WTC11 (cell line): Measurements from ENCODE around the gene VGLL3. TPM values are rescaled to one million over a fixed set of nuclear protein-coding genes. Genes with fewer than 3 reads are reported as not detected.

Experiments used
- ATAC-seq: fragments of 200-7000 bp; cut with Tn5 transposase; 2 replicates; pipeline ENCODE4 v1.10.0; 2021; ENCODE audit warnings: mild to moderate bottlenecking, moderate library complexity
- CTCF ChIA-PET: fragments of 300-600 bp; sonication (Branson Sonifier 250); formaldehyde crosslinking; loops from one replicate; lab custom pipeline; 2021; ENCODE audit warnings: antibody characterized with exemption; lab: Charles Lee
- POLR2A ChIA-PET: fragments of 350-600 bp; sonication (Branson Sonifier 250); formaldehyde crosslinking; loops from one replicate; lab custom pipeline; 2021; ENCODE audit warnings: antibody characterized with exemption; lab: Charles Lee
- DNase-seq: peaks from one replicate; pipeline ENCODE4 v3.0.0; 2021; ENCODE audit warnings: low spot score
- H3K27ac Mint-ChIP-seq: 2 replicates; pipeline ENCODE4 v1.8.0; 2021; ENCODE audit warnings: mixed read lengths
- H3K27me3 Mint-ChIP-seq: 2 replicates; pipeline ENCODE4 v1.8.0; 2021; ENCODE audit warnings: low read depth, mild to moderate bottlenecking, moderate library complexity, mixed read lengths
- H3K36me3 Mint-ChIP-seq: 2 replicates; pipeline ENCODE4 v1.8.0; 2021; ENCODE audit warnings: mixed read lengths
- H3K4me1 Mint-ChIP-seq: 2 replicates; pipeline ENCODE4 v1.8.0; 2022; ENCODE audit warnings: mixed read lengths
- H3K4me3 Mint-ChIP-seq: 2 replicates; pipeline ENCODE4 v1.8.0; 2021; ENCODE audit warnings: mild to moderate bottlenecking, moderate library complexity, mixed read lengths
- H3K9me3 Mint-ChIP-seq: 2 replicates; pipeline ENCODE4 v1.8.0; 2021; ENCODE audit warnings: mixed read lengths
- ATF2 ChIP-seq: sonication (generic); formaldehyde crosslinking; IDR thresholded peaks from 2 replicates; pipeline ENCODE4 v1.8.1; 2022; ENCODE audit warnings: low read depth, missing genetic modification reagents, borderline replicate concordance
- CREB1 ChIP-seq: sonication (generic); formaldehyde crosslinking; IDR thresholded peaks from 2 replicates; pipeline ENCODE4 v1.8.0; 2023; ENCODE audit warnings: mild to moderate bottlenecking, missing genetic modification reagents
- CREM ChIP-seq: sonication (generic); formaldehyde crosslinking; IDR thresholded peaks from 2 replicates; pipeline ENCODE4 v1.8.1; 2022; ENCODE audit warnings: mild to moderate bottlenecking, missing genetic modification reagents, moderate library complexity
- ELF4 ChIP-seq: sonication (generic); formaldehyde crosslinking; IDR thresholded peaks from 2 replicates; pipeline ENCODE4 v1.8.1; 2022; ENCODE audit warnings: low read depth, mild to moderate bottlenecking, moderate library complexity, missing genetic modification reagents
- ESRRA ChIP-seq: sonication (generic); formaldehyde crosslinking; IDR thresholded peaks from 2 replicates; pipeline ENCODE4 v1.8.1; 2022; ENCODE audit warnings: mild to moderate bottlenecking, missing genetic modification reagents, borderline replicate concordance
- ETV6 ChIP-seq: sonication (generic); formaldehyde crosslinking; IDR thresholded peaks from 2 replicates; pipeline ENCODE4 v1.8.1; 2022; ENCODE audit warnings: mild to moderate bottlenecking, missing genetic modification reagents
- GTF2I ChIP-seq: fragments of 250-450 bp; sonication (Bioruptor Pico); conservative IDR thresholded peaks from 2 replicates; pipeline ENCODE4 v1.4.0; 2021; ENCODE audit warnings: mild to moderate bottlenecking
- HMGA2 ChIP-seq: fragments of 250-450 bp; sonication (Bioruptor Pico); IDR thresholded peaks from 2 replicates; pipeline ENCODE4 v1.4.0; 2021; ENCODE audit warnings: mild to moderate bottlenecking, moderate library complexity
- IRF2 ChIP-seq: sonication (generic); formaldehyde crosslinking; IDR thresholded peaks from 2 replicates; pipeline ENCODE4 v1.8.0; 2022; ENCODE audit warnings: low read depth, missing genetic modification reagents, borderline replicate concordance
- JAZF1 ChIP-seq: fragments of 250-450 bp; sonication (Bioruptor Pico); IDR thresholded peaks from 2 replicates; pipeline ENCODE4 v1.9.0; 2021; ENCODE audit warnings: moderate library complexity, mild to moderate bottlenecking, inconsistent platforms
- NFATC4 ChIP-seq: fragments of 250-450 bp; sonication (Bioruptor Pico); IDR thresholded peaks from 2 replicates; pipeline ENCODE4 v1.9.0; 2021; ENCODE audit warnings: mild to moderate bottlenecking
- OVOL2 ChIP-seq: fragments of 250-450 bp; sonication (Bioruptor Pico); IDR thresholded peaks from 2 replicates; pipeline ENCODE4 v1.9.0; 2021; ENCODE audit warnings: mild to moderate bottlenecking, borderline replicate concordance
- PRDM15 ChIP-seq: sonication (generic); formaldehyde crosslinking; IDR thresholded peaks from 2 replicates; pipeline ENCODE4 v1.8.0; 2022; ENCODE audit warnings: missing genetic modification reagents
- RELA ChIP-seq: sonication (generic); formaldehyde crosslinking; IDR thresholded peaks from 2 replicates; pipeline ENCODE4 v1.8.1; 2022; ENCODE audit warnings: missing genetic modification reagents, mild to moderate bottlenecking, borderline replicate concordance
- SMAD3 ChIP-seq: sonication (generic); formaldehyde crosslinking; IDR thresholded peaks from 2 replicates; pipeline ENCODE4 v1.8.0; 2022; ENCODE audit warnings: missing genetic modification reagents, mild to moderate bottlenecking, borderline replicate concordance
- SMAD4 ChIP-seq: sonication (generic); formaldehyde crosslinking; IDR thresholded peaks from 2 replicates; pipeline ENCODE4 v1.8.0; 2022; ENCODE audit warnings: mild to moderate bottlenecking, missing genetic modification reagents
- SP1 ChIP-seq: sonication (generic); formaldehyde crosslinking; conservative IDR thresholded peaks from 2 replicates; pipeline ENCODE4 v1.8.1; 2022; ENCODE audit warnings: missing genetic modification reagents
- USF2 ChIP-seq: sonication (generic); formaldehyde crosslinking; IDR thresholded peaks from 2 replicates; pipeline ENCODE4 v1.8.1; 2023; ENCODE audit warnings: mild to moderate bottlenecking, missing genetic modification reagents, moderate library complexity
- ZBTB21 ChIP-seq: sonication (generic); formaldehyde crosslinking; IDR thresholded peaks from 2 replicates; pipeline ENCODE4 v1.8.1; 2023; ENCODE audit warnings: mild to moderate bottlenecking, missing genetic modification reagents, borderline replicate concordance
- ZNF317 ChIP-seq: sonication (generic); formaldehyde crosslinking; IDR thresholded peaks from 2 replicates; pipeline ENCODE4 v1.8.1; 2023; ENCODE audit warnings: low read depth, mild to moderate bottlenecking, moderate library complexity, missing genetic modification reagents, borderline replicate concordance
- total RNA-seq: library from RNA; stranded (reverse); gene quantifications from 3 replicates; pipeline ENCODE4 v1.2.3, GENCODE V29; 2021
- TF ChIP-seq, protein P1 (sequence below): sonication (generic); formaldehyde crosslinking; IDR thresholded peaks from 2 replicates; pipeline ENCODE4 v1.8.1; 2023; ENCODE audit warnings: mild to moderate bottlenecking, missing genetic modification reagents
- TF ChIP-seq, protein P2 (sequence below): sonication (generic); formaldehyde crosslinking; IDR thresholded peaks from 2 replicates; pipeline ENCODE4 v1.8.1; 2022; ENCODE audit warnings: missing genetic modification reagents, borderline replicate concordance
- TF ChIP-seq, protein P3 (sequence below): fragments of 250-450 bp; sonication (Bioruptor Pico); IDR thresholded peaks from 2 replicates; pipeline ENCODE4 v1.9.0; 2021; ENCODE audit warnings: moderate library complexity, mild to moderate bottlenecking, inconsistent platforms, borderline replicate concordance
- TF ChIP-seq, protein P4 (sequence below): sonication (generic); formaldehyde crosslinking; IDR thresholded peaks from 2 replicates; pipeline ENCODE4 v1.8.0; 2022; ENCODE audit warnings: mild to moderate bottlenecking, missing genetic modification reagents

The VGLL3 gene
- total RNA-seq, 1 experiment from 2014 or later = 10.4 TPM

GRCh38 chr3:86996261-86996955 is 5.5 kb upstream of the VGLL3 start:
- H3K9me3 Mint-ChIP-seq = no peaks in the 10 kb centered on the region
- no peak overlapping the region for H3K27ac Mint-ChIP-seq
- CTCF ChIA-PET = no interaction called here

GRCh38 chr3:86995537-86995936 is 4.6 kb upstream of the VGLL3 start:
- Mint-ChIP-seq H3K27me3 (no peaks in the 10 kb centered on the region), H3K4me1 (peaks cover 11% of the 10 kb centered on the region), H3K4me3 (no peak overlapping the region), H3K36me3 (no peaks in the 10 kb centered on the region), H3K27ac (no peak overlapping the region), H3K9me3 (no peaks in the 10 kb centered on the region)
- ChIA-PET POLR2A (no interaction called here), CTCF (no interaction called here)
- ATAC-seq (no peak), DNase-seq (no peak)
- TF ChIP-seq USF2 (CRISPR knock-in tag) (no peak), ATF2 (no peak), OVOL2 (CRISPR knock-in tag) (no peak), CREM (no peak), SMAD3 (no peak), GTF2I (CRISPR knock-in tag) (no peak), IRF2 (CRISPR knock-in tag) (no peak), RELA (CRISPR knock-in tag) (no peak), CREB1 (no peak), HMGA2 (no peak), ELF4 (no peak)
- TF ChIP-seq, protein P1, sequence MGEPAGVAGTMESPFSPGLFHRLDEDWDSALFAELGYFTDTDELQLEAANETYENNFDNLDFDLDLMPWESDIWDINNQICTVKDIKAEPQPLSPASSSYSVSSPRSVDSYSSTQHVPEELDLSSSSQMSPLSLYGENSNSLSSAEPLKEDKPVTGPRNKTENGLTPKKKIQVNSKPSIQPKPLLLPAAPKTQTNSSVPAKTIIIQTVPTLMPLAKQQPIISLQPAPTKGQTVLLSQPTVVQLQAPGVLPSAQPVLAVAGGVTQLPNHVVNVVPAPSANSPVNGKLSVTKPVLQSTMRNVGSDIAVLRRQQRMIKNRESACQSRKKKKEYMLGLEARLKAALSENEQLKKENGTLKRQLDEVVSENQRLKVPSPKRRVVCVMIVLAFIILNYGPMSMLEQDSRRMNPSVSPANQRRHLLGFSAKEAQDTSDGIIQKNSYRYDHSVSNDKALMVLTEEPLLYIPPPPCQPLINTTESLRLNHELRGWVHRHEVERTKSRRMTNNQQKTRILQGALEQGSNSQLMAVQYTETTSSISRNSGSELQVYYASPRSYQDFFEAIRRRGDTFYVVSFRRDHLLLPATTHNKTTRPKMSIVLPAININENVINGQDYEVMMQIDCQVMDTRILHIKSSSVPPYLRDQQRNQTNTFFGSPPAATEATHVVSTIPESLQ (CRISPR knock-in tag) = no peak
- TF ChIP-seq, protein P2, sequence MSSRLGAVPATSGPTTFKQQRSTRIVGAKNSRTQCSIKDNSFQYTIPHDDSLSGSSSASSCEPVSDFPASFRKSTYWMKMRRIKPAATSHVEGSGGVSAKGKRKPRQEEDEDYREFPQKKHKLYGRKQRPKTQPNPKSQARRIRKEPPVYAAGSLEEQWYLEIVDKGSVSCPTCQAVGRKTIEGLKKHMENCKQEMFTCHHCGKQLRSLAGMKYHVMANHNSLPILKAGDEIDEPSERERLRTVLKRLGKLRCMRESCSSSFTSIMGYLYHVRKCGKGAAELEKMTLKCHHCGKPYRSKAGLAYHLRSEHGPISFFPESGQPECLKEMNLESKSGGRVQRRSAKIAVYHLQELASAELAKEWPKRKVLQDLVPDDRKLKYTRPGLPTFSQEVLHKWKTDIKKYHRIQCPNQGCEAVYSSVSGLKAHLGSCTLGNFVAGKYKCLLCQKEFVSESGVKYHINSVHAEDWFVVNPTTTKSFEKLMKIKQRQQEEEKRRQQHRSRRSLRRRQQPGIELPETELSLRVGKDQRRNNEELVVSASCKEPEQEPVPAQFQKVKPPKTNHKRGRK (CRISPR knock-in tag) = no peak

More at GRCh38 chr3:86996261-86996955, 5.5 kb upstream of the VGLL3 start:
- POLR2A ChIA-PET = no interaction called here
- no peak overlapping the region for H3K4me3 Mint-ChIP-seq
- ATAC-seq (no peak), DNase-seq (no peak)
- TF ChIP-seq ESRRA (CRISPR knock-in tag) (no peak), ETV6 (CRISPR knock-in tag) (no peak), ZBTB21 (CRISPR knock-in tag) (no peak), ELF4 (no peak), NFATC4 (no peak), SMAD4 (CRISPR knock-in tag) (no peak), JAZF1 (CRISPR knock-in tag) (no peak), PRDM15 (CRISPR knock-in tag) (no peak), SP1 (CRISPR knock-in tag) (no peak), ZNF317 (CRISPR knock-in tag) (no peak)
- TF ChIP-seq, protein P3, sequence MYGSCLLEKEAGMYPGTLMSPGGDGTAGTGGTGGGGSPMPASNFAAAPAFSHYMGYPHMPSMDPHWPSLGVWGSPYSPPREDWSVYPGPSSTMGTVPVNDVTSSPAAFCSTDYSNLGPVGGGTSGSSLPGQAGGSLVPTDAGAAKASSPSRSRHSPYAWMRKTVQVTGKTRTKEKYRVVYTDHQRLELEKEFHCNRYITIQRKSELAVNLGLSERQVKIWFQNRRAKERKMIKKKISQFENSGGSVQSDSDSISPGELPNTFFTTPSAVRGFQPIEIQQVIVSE = no peak
- TF ChIP-seq, protein P4, sequence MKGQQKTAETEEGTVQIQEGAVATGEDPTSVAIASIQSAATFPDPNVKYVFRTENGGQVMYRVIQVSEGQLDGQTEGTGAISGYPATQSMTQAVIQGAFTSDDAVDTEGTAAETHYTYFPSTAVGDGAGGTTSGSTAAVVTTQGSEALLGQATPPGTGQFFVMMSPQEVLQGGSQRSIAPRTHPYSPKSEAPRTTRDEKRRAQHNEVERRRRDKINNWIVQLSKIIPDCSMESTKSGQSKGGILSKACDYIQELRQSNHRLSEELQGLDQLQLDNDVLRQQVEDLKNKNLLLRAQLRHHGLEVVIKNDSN (CRISPR knock-in tag) = no peak
- H3K36me3 Mint-ChIP-seq = no peaks in the 10 kb centered on the region
- H3K27me3 Mint-ChIP-seq = no peaks in the 10 kb centered on the region
- peaks cover 10% of the 10 kb centered on the region for H3K4me1 Mint-ChIP-seq
